Fibroblast of the aortic adventitia (primary cell): ENCODE measurements around the gene CAMTA1. TPM values are rescaled to one million over a fixed set of nuclear protein-coding genes. Genes with fewer than 3 reads are reported as not detected.

Source experiments
- DNase-seq: peaks from one replicate; pipeline ENCODE4 v3.0.0-alpha.2; 2010; ENCODE audit warnings: low read depth
- H3K4me3 ChIP-seq: 2 replicates; pipeline ENCODE4 v1.5.1; 2011; ENCODE audit warnings: low read depth, mild to moderate bottlenecking, control low read depth, low read length, moderate library complexity
- CTCF ChIP-seq: IDR thresholded peaks from 2 replicates; pipeline ENCODE4 v1.5.1; 2011; ENCODE audit warnings: mild to moderate bottlenecking, low read length, control low read depth, inconsistent platforms; ENCODE audit not compliant: insufficient read depth
- total RNA-seq: library from RNA; depleted of rRNA; stranded (reverse); fragments of >200 nt; gene quantifications from 2 replicates; pipeline ENCODE4 v1.2.3, GENCODE V29; 2012; ENCODE audit warnings: low replicate concordance

The CAMTA1 gene
- total RNA-seq, 1 donor: 91.9 TPM

GRCh38 chr1:7616953-7617352, 831.7 kb downstream of the CAMTA1 start:
- no peak overlapping the region for H3K4me3 ChIP-seq
- no peak for TF ChIP-seq CTCF

DNA sequence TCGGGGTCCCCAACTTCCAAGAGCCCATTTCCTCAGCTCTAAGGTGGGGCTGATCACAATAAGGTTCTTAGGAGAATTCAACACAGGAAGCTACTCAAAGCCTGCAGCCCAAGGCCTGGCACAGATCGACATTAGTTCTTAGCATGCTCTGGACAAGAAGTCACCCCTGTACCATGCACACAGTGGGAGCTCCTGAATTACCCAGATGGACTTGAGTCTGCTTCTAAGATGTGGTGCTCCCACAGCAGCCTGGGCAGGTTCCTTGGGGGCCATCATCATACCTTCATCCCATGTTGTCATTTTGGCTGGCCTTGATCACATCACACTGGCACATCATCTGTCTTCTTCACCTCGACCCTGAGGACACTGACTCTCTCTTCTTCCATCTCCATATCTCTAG, 832.6 kb downstream of the CAMTA1 start:
- no peak for TF ChIP-seq CTCF
- H3K4me3 ChIP-seq: no peak overlapping the region
- no peak for DNase-seq

More at GRCh38 chr1:7616953-7617352, 831.7 kb downstream of the CAMTA1 start:
- DNase-seq: no peak

- TF ChIP-seq CTCF: no peak
- DNase-seq: no peak
- no peak overlapping the region for H3K4me3 ChIP-seq
Measured at GRCh38 chr1:7620196-7620595, 834.9 kb downstream of the CAMTA1 start.

- no peak for TF ChIP-seq CTCF
- no peak overlapping the region for H3K4me3 ChIP-seq
- no peak for DNase-seq
Measured at GRCh38 chr1:7621334-7622219, 836.3 kb downstream of the CAMTA1 start.

DNA sequence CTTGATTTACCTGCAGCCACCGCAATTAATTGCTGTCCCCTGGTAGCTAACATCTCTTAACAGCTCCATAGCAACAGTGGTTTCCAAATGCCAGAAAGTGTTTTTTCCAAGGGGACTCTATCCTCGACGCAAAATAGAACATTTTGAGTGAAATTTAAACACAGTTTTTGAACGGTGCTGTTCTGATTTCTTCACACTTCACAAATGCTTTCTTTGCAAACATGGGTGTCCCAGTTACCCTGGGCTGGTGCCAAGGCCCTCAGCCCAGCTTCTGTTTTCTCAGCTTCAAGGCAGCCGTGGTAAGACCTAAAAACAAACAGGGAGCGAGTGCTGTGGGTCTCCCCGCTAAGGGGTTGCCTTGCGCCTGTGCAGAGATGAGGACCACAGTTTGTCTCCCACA, 838.6 kb downstream of the CAMTA1 start:
- DNase-seq: no peak
- H3K4me3 ChIP-seq: no peak overlapping the region
- TF ChIP-seq CTCF: no peak

GRCh38 chr1:7624791-7625355, 839.6 kb downstream of the CAMTA1 start:
- H3K4me3 ChIP-seq: no peak overlapping the region
- DNase-seq: no peak
- no peak for TF ChIP-seq CTCF
